ENCODE measurements around the gene COLQ.

DNA sequence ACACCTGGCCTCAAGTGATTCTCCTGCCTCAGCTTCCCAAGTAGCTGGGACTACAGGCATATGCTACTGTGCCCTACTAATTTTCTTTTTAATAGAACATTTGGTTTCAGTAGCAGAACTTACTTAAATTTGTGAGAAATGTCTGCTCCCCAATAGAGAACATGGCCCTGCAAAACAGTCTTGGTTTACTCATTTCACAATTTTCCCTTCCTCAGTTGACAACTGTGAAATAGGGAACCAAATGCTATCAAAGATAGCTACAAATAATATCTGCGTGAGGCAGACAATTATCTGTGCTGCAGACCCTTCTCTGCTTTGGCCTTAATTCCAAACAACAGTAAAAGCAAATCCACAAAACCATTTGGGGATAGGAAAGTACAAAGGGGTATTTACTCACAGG, 116.7 kb downstream of the COLQ start:
- TF ChIP-seq, protein P1, sequence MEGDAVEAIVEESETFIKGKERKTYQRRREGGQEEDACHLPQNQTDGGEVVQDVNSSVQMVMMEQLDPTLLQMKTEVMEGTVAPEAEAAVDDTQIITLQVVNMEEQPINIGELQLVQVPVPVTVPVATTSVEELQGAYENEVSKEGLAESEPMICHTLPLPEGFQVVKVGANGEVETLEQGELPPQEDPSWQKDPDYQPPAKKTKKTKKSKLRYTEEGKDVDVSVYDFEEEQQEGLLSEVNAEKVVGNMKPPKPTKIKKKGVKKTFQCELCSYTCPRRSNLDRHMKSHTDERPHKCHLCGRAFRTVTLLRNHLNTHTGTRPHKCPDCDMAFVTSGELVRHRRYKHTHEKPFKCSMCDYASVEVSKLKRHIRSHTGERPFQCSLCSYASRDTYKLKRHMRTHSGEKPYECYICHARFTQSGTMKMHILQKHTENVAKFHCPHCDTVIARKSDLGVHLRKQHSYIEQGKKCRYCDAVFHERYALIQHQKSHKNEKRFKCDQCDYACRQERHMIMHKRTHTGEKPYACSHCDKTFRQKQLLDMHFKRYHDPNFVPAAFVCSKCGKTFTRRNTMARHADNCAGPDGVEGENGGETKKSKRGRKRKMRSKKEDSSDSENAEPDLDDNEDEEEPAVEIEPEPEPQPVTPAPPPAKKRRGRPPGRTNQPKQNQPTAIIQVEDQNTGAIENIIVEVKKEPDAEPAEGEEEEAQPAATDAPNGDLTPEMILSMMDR (IDR thresholded peaks at IDR 0.05; ENCODE audit: low read depth, low read length, missing input control), result no peak
- no peak for TF ChIP-seq ZBTB33 (IDR thresholded peaks at IDR 0.05)
- TF ChIP-seq HNF4A (conservative IDR thresholded peaks at IDR 0.05), result no peak
- TF ChIP-seq REST (IDR thresholded peaks at IDR 0.05), result no peak
- no peak for TF ChIP-seq RXRA (IDR thresholded peaks at IDR 0.05)
- no peak for TF ChIP-seq EGR1 (IDR thresholded peaks at IDR 0.05; ENCODE audit: low read depth in 2 of 2)
- TF ChIP-seq YY1 (IDR thresholded peaks at IDR 0.05), result no peak
- no peak for TF ChIP-seq GABPA (IDR thresholded peaks at IDR 0.05 in 1 of 2, conservative IDR thresholded peaks at IDR 0.05 in 1 of 2)
